HCT116 (cell line): ENCODE results near the gene SPTB. TPM values are rescaled to one million over a fixed set of nuclear protein-coding genes. Genes with fewer than 3 reads are reported as not detected.

Experiments
- ATAC-seq: fragments of 200-7000 bp; cut with Tn5 transposase; 2 replicates; pipeline ENCODE4 v1.9.1; 2020; ENCODE audit warnings: mild to moderate bottlenecking, moderate library complexity
- BruUV-seq: library from RNA; stranded (reverse); fragments of 400-500 nt; replicated peaks from 2 replicates; lab custom pipeline; 2021; lab: Mats Ljungman, UMichigan
- CTCF ChIA-PET: fragments of 300-600 bp; sonication (Branson Sonifier 250); formaldehyde crosslinking; loops from one replicate; lab custom pipeline; 2021; ENCODE audit warnings: antibody characterized with exemption; lab: Charles Lee
- POLR2A ChIA-PET: fragments of 300-600, 350-600 bp; sonication (Branson Sonifier 250); formaldehyde crosslinking; loops from one replicate; lab custom pipeline; 2021; ENCODE audit warnings: antibody characterized with exemption; lab: Charles Lee
- RAD21 ChIA-PET, 2 experiments: fragments of 300-600 bp; sonication (Branson Sonifier 250); formaldehyde crosslinking; loops; one replicate each; lab custom pipeline; 2023; ENCODE audit warnings: low total read pairs in 2 of 2; ENCODE audit not compliant: uncharacterized antibody in 2 of 2, unreplicated experiment in 2 of 2, low non-redundant PET in 1 of 2; lab: Charles Lee
- DNase-seq: peaks from one replicate; pipeline ENCODE4 v3.0.0-alpha.2; 2010; ENCODE audit warnings: low read depth, low spot score
- H2AFZ ChIP-seq: fragments of 200-600 bp; shearing (Covaris generic), sonication (generic); 2 replicates; pipeline ENCODE4 v1.6.1; 2017; ENCODE audit warnings: low read depth, mixed run types, mixed read lengths, antibody characterized with exemption, low read length; ENCODE audit not compliant: poor library complexity, severe bottlenecking
- H3K27ac ChIP-seq: 2 replicates; pipeline ENCODE4 v1.5.1; 2012; ENCODE audit warnings: low read depth, low read length
- H3K27me3 ChIP-seq: fragments of 200-600 bp; sonication (generic); 2 replicates; pipeline ENCODE4 v1.6.1; 2016; ENCODE audit warnings: mixed run types, low read length, mixed read lengths; ENCODE audit not compliant: insufficient read depth
- H3K36me3 ChIP-seq, 2 experiments: fragments of 200-500 bp in 1 of 2; fragments of 200-600 bp in 1 of 2; sonication (Bioruptor generic) in 1 of 2; sonication (generic) in 1 of 2; 2 replicates each; pipeline versions ENCODE4 v1.5.1 to v1.6.1; 2014 to 2016; ENCODE audit warnings: low read length in 2 of 2, inconsistent platforms in 1 of 2, mixed read lengths in 1 of 2, mixed run types in 1 of 2; ENCODE audit not compliant: insufficient read depth in 2 of 2, control insufficient read depth in 1 of 2
- H3K4me1 ChIP-seq, 2 experiments: fragments of 200-600 bp in 1 of 2; sonication (generic) in 1 of 2; 2 replicates each; pipeline versions ENCODE4 v1.5.1 to v1.6.1; 2012 to 2017; ENCODE audit warnings: low read length in 2 of 2, inconsistent platforms in 1 of 2, mild to moderate bottlenecking in 1 of 2, mixed read lengths in 1 of 2, mixed run types in 1 of 2, moderate library complexity in 1 of 2; ENCODE audit not compliant: insufficient read depth in 2 of 2, control insufficient read depth in 1 of 2
- H3K4me2 ChIP-seq: fragments of 200-600 bp; sonication (generic); 2 replicates; pipeline ENCODE4 v1.6.1; 2017; ENCODE audit warnings: mixed run types, low read length, mixed read lengths
- H3K4me3 ChIP-seq, 2 experiments: fragments of 200-600 bp in 1 of 2; sonication (generic) in 1 of 2; replicated peaks in 1 of 2; 2 replicates each; pipeline ENCODE4 v1.5.1; 2011 to 2016; ENCODE audit warnings: low read length in 2 of 2, control low read depth in 1 of 2, low read depth in 1 of 2, mild to moderate bottlenecking in 1 of 2, mixed read lengths in 1 of 2, mixed run types in 1 of 2
- H3K79me2 ChIP-seq: fragments of 200-600 bp; sonication (generic); 2 replicates; pipeline ENCODE4 v1.6.1; 2017; ENCODE audit warnings: mild to moderate bottlenecking, mixed run types, low read length, moderate library complexity, mixed read lengths; ENCODE audit not compliant: insufficient read depth
- H3K9ac ChIP-seq: fragments of 200-600 bp; sonication (generic); 2 replicates; pipeline ENCODE4 v1.6.1; 2016; ENCODE audit warnings: low read length, mixed read lengths
- H3K9me2 ChIP-seq: fragments of 200-600 bp; sonication (generic), shearing (Covaris generic); 2 replicates; pipeline ENCODE4 v1.6.1; 2017; ENCODE audit warnings: mixed run types, mild to moderate bottlenecking, moderate library complexity; ENCODE audit not compliant: insufficient read depth
- H3K9me3 ChIP-seq, 2 experiments: fragments of 200-500 bp in 1 of 2; fragments of 200-600 bp in 1 of 2; sonication (Bioruptor generic) in 1 of 2; sonication (generic) in 1 of 2; 2 replicates each; pipeline ENCODE4 v1.6.1; 2014 to 2017; ENCODE audit warnings: low read length in 2 of 2, mixed read lengths in 2 of 2, inconsistent platforms in 1 of 2, low read depth in 1 of 2, mild to moderate bottlenecking in 1 of 2, mixed run types in 1 of 2, moderate library complexity in 1 of 2; ENCODE audit not compliant: control insufficient read depth in 1 of 2, insufficient read depth in 1 of 2
- H4K20me1 ChIP-seq: fragments of 200-600 bp; sonication (generic), shearing (Covaris generic); 2 replicates; pipeline ENCODE4 v1.6.1; 2017; ENCODE audit warnings: mixed run types, mild to moderate bottlenecking, moderate library complexity; ENCODE audit not compliant: insufficient read depth
- ATF3 ChIP-seq: IDR thresholded peaks from 2 replicates; pipeline ENCODE4 v1.6.1; 2012
- CBX3 ChIP-seq: IDR thresholded peaks from 2 replicates; pipeline ENCODE4 v1.6.1; 2012; ENCODE audit warnings: low read depth
- ELF1 ChIP-seq: IDR thresholded peaks from 2 replicates; pipeline ENCODE4 v1.6.1; 2012; ENCODE audit warnings: low read depth, borderline replicate concordance
- EZH2 ChIP-seq: fragments of 200-600 bp; sonication (generic); IDR thresholded peaks from 2 replicates; pipeline ENCODE4 v1.6.1; 2017; ENCODE audit warnings: antibody characterized with exemption, mixed run types
- FOSL1 ChIP-seq: IDR thresholded peaks from 2 replicates; pipeline ENCODE4 v1.6.1; 2012; ENCODE audit warnings: low read depth
- MAX ChIP-seq: IDR thresholded peaks from 2 replicates; pipeline ENCODE4 v1.6.1; 2012
- RAD21 ChIP-seq: IDR thresholded peaks from 2 replicates; pipeline ENCODE4 v1.6.1; 2012; ENCODE audit warnings: low read depth, mild to moderate bottlenecking
- SIN3A ChIP-seq: IDR thresholded peaks from 2 replicates; pipeline ENCODE4 v1.6.1; 2012; ENCODE audit warnings: low read depth
- YY1 ChIP-seq: IDR thresholded peaks from 2 replicates; pipeline ENCODE4 v1.6.1; 2011; ENCODE audit warnings: low read length, low read depth, moderate library complexity, mild to moderate bottlenecking; ENCODE audit not compliant: insufficient replicate concordance; ENCODE audit errors: extremely low read depth
- ZBTB33 ChIP-seq: IDR thresholded peaks from 2 replicates; pipeline ENCODE4 v1.6.1; 2011; ENCODE audit warnings: mild to moderate bottlenecking, low read length, moderate library complexity; ENCODE audit not compliant: insufficient replicate concordance; ENCODE audit errors: extremely low read depth
- ZNF274 ChIP-seq: fragments of 200-500 bp; sonication (Bioruptor generic); IDR thresholded peaks from 2 replicates; pipeline ENCODE4 v1.6.1; 2014; ENCODE audit warnings: mild to moderate bottlenecking, low read depth, low read length, inconsistent platforms
- intact Hi-C: fragments of 100-400 bp; cut with micrococcal nuclease; formaldehyde crosslinking; loops from 2 replicates; pipeline ENCODE4 v1.10.0; 2022
- total RNA-seq: library from RNA; stranded (reverse); gene quantifications from one replicate; pipeline ENCODE4 v1.2.1, GENCODE V29; 2021; ENCODE audit not compliant: unreplicated experiment

Gene SPTB
- total RNA-seq, 1 experiment from 2014 or later: 4.2 TPM

- TF ChIP-seq ZBTB33 (no peak), ZNF274 (no peak), ELF1 (no peak), MAX (no peak)
Observed at GRCh38 chr14:64777461-64777860, 102.2 kb downstream of the SPTB start (continued).

- Histone ChIP-seq H3K4me3 (no peak overlapping the region), H3K9ac (no peak overlapping the region), H3K79me2 (no peaks in the 10 kb centered on the region), H2AFZ (no peak overlapping the region), H3K9me3 (no peaks in the 10 kb centered on the region), H3K27ac (no peak overlapping the region), H3K9me2 (no peaks in the 10 kb centered on the region), H3K27me3 (no peaks in the 10 kb centered on the region), H3K4me1 (peaks cover 0 to 4% of the 10 kb centered on the region in 2 experiments; a peak in 1 of 4 replicates), H3K36me3 (no peaks in the 10 kb centered on the region), H3K4me2 (no peak overlapping the region), H4K20me1 (no peaks in the 10 kb centered on the region)
- RAD21 ChIA-PET: no interaction called here
- ATAC-seq: no peak
- CTCF ChIA-PET: interaction anchor here (2.4 to 2.8 kb wide), 2 partner anchors 11 to 117 kb away, joined by 8 to 9 read pairs; no protein-coding TSS in a partner anchor
- DNase-seq: no peak
- POLR2A ChIA-PET: no interaction called here
- no TSS peak for BruUV-seq
- intact Hi-C loops: no loop called here
- TF ChIP-seq FOSL1: no peak
- TF ChIP-seq SIN3A: no peak
- TF ChIP-seq ZNF274: no peak
- TF ChIP-seq CBX3: no peak
- TF ChIP-seq RAD21: no peak
- TF ChIP-seq EZH2: no peak
- TF ChIP-seq YY1: no peak
- no peak for TF ChIP-seq ZBTB33
- no peak for TF ChIP-seq ATF3
Observed at GRCh38 chr14:64775081-64775777, 104.5 kb downstream of the SPTB start.
